Stomach (tissue), 4 donors: Measurements from ENCODE around the gene DYDC1.

Experiments
- POLR2AphosphoS5 ChIP-seq, 3 donors: sonication (generic); formaldehyde crosslinking; IDR thresholded peaks; one replicate each; pipeline ENCODE4 v1.6.1; 2016; ENCODE audit warnings: antibody characterized with exemption in 3 of 3
- TF ChIP-seq, protein P1 (sequence below), 7 experiments: fragments of 450-650 bp in 4 of 7; fragments of 200-600 bp in 3 of 7; sonication (generic) in 3 of 7; IDR thresholded peaks; one replicate each; pipeline ENCODE4 v1.5.1; 2016 to 2019; ENCODE audit warnings: antibody characterized with exemption in 7 of 7, control low read depth in 2 of 7, mild to moderate bottlenecking in 1 of 7

DNA sequence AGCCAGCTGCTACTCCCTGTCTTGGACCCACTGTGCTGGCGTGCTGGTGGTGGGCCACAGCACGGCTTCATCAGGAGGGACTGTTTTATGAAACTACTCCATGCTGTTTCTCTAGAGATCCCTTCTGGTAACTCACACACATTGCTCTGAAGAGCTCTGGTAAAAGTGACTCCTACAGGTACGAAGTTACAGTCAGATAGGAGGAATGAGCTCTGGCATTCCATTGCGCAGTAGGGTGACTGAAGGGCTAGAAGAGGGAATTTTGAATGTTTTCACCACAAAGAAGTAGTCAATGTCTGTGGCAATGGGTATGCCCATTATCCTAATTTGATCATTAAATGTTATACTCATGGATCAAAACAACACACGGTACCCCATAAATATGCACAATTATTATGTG is 67.7 kb downstream of the DYDC1 start:
- TF ChIP-seq, protein P1, sequence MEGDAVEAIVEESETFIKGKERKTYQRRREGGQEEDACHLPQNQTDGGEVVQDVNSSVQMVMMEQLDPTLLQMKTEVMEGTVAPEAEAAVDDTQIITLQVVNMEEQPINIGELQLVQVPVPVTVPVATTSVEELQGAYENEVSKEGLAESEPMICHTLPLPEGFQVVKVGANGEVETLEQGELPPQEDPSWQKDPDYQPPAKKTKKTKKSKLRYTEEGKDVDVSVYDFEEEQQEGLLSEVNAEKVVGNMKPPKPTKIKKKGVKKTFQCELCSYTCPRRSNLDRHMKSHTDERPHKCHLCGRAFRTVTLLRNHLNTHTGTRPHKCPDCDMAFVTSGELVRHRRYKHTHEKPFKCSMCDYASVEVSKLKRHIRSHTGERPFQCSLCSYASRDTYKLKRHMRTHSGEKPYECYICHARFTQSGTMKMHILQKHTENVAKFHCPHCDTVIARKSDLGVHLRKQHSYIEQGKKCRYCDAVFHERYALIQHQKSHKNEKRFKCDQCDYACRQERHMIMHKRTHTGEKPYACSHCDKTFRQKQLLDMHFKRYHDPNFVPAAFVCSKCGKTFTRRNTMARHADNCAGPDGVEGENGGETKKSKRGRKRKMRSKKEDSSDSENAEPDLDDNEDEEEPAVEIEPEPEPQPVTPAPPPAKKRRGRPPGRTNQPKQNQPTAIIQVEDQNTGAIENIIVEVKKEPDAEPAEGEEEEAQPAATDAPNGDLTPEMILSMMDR (IDR thresholded peaks at IDR 0.05): no peak
- no peak for TF ChIP-seq POLR2AphosphoS5 (IDR thresholded peaks at IDR 0.05)
